HG03354 (cell line): ENCODE results near the gene LAX1.
"Not testable (repeated sequence)": the region's sequence is repeated elsewhere in the genome, so short reads cannot be mapped to it uniquely, and the experiment has no call there.

ENCODE experiments used
- ATAC-seq: cut with Tn5 transposase; IDR thresholded peaks from one replicate; pipeline ENCODE4 v1.9.1; 2021; ENCODE audit warnings: mild to moderate bottlenecking; ENCODE audit not compliant: unreplicated experiment, poor library complexity, severe bottlenecking

Gene LAX1

DNA sequence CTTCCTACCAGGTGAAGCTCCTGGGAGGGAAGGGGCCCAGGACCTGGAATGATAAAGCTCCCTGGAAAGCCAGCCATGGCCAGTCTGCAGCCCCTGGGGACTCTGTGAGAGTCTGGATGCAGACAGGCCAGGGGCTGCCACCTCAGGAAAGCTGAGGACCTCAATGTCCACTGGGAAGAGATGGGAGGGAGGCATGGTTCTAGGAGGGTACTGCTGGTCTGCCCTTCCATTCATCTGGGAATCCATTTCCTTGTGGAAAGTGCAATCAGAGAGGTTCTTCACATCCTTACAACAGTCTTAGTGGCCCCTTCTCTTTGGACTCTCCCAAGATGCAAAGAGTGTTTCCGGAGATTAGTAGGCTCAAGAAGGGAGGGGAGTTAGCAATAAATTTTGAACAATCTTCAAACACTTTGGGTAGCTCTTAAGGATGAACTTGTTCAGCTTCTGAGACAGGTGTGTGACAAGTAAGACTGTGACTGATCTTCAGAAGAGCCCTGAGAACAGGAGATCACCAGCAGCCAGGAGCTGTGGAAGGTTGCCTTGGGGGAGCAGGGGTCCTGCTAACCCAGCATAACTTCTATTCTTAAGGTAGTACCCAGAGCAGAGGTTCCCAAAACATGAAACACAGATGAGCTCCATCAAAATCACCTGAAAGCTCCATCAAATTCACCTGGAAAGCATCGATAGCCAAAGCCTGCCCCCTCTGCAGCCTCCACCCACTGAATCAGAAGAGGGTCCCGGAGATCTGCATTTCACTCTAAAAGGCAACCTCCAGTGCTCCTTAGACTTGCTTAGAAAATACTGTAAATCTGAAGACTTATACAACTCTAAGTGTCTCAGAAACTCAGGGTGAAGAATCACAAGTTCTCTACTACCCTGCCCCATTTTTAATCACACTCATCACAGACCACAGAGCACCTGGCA, 616 bp upstream of the LAX1 start:
- no peak for ATAC-seq

DNA sequence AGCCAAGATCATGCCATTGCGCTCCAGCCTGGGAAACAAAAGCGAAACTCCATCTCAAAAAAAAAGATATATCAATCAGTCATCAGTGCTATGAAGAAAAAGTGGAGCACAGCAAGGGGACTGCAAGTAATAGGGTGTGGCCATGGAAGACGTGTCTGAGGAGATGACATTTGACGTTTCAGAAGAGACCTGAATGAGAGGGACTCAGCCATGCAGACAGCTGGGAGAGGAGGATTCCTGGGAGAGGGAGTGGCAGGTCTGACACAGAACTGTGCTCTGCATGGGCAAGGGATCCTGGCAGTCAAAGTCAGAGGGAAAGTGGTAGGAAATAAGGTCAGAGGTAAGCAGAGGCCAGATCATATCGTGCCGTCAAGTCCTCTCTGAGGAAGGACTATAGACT, 3.3 kb downstream of the LAX1 start:
- ATAC-seq: no peak

DNA sequence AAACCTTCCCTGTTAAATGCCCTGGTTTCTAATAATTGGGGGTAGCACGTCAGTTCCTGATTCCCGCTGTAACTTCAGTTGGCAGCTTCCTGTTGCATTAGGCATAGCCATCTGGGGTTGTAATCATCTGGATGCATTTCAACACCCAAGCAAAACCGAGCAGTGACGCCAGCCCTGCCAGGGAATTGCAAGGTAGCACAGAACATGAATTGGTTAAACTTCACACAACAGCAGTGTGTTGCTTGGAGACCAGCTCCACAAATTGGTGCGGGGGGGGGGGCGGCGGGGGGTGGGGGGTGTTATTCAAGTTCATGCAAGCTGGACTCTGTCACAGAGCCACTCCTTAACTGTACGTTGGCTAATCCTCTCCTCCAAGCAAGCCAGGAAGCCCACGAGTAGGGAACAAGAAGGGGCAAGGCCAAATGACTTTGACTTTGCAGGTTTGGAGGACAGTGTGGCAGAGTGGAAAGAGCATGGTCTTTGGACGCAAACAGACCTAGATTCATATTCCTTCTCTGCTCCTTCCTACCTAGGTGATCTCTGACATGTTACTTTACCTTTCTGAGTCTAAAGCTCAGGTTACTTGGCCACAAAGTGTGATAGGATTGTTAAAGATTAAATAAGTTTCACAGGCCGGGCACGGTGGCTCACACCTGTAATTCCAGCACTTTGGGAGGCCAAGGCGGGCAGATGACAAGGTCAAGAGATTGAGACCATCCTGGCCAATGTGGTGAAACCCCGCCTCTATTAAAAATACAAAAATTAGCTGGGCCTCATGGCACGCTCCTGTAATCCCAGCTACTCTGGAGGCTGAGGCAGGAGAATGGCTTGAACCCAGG, 4.7 kb downstream of the LAX1 start:
- no peak for ATAC-seq

DNA sequence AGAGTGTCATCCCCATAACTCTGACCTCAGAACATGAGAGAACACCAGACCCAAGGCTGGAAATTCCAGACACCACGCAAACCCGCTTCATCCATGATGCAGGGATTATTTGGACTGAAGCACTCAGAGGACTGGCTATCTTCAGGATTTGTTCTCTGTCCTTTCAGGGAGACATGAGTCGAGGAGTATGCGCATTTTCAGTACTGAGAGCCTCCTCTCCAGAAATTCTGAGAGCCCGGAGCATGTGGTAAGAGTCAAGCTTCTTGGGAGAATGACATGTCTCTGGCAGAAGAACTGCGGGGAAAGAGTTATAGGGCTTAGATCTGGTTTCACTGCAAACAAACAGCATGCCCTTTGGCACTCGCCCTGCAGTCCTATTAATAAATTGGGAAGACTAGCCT, 6.9 kb downstream of the LAX1 start:
- no peak for ATAC-seq

DNA sequence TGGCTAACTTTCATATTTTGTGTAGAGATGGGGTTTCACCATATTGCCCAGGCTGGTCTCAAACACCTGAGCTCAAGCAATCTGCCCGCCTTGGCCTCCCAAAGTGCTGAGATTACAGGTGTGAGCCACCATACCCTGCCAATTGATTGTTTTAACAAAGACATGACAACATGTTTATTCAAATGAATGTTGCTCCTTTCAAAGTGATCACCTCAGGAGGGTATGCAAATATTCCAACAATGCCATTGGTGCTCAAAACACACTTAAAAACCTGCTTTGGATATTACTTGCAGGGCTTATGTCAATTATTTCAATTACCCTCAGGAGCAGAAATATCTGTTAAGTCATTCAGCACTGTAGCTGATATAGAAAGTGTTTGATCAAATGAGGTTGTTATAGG, 7.9 kb downstream of the LAX1 start:
- ATAC-seq: no peak

DNA sequence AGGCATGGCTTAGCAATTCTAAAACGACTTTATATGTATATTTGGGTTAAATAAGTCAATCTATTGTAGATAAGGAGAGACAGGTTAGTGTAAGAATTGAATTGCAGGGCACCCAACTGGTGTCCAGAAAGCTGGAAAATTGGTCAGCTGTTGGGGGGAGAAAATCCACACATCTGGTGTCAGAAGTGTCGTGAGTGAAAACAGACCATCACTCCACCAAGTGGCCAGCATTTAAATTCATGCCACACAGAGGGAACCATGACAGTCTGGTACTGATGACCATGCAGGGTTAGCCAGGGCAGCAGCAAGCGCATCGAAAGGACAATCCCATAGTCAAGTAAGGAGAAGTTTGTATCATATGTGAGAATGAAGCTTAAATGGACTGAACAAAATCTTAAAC, 11.7 kb downstream of the LAX1 start:
- no peak for ATAC-seq

DNA sequence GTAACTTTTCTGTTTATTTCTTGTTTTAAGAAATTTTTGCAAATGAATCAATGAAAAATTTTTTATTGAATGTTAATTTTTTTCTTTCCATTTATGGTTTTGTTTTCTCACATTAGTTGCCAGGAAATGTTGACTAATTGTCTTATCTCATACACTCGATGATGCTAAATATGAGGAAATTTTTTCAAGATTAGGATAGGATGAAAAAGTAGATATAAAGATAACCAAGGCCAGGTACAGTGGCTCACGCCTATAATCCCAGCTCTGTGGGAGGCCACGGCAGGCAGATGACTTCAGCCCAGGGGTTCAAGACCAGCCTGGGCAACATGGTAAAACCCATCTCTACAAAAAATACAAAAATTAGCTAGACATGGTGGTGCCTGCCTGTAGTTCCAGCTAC, 12.6 kb downstream of the LAX1 start:
- no peak for ATAC-seq

DNA sequence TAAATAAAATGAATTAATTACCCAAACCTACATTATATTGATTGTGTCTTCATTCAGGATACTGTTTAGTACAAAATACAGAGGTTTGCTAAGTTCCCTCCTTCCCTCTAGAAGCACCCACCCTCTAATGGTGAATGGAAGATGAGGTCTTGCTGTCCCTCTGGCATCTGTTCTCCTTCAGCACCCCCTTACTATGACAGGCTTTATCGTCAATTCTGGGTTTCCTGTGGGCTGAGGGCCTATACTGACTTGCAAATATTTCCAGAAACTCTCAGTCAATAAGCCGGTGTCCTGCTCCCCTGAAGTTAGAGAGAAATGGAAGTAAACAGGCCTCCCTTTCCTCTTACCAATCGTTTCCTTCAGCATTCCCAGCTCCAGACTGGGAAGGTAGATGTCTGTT, 13.2 kb downstream of the LAX1 start:
- ATAC-seq: no peak

DNA sequence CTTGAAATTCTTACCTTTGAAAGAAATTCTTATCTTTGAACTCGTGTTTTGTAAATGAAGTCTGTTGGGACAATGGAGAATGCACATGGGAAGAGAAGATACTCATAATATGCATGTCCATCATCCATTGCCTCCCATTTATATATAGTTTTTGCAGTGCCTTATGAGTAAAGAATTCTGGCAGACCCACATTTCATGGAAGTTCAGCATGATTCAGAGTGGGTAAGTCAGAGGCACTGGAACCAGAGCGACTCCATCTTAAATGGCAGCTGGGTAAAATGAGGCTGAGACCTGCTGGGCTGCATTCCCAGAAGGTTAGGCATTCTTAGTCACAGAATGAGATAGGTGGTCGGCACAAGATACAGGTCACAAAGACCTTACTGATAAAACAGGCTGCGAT, 13.8 kb downstream of the LAX1 start:
- ATAC-seq: no peak

DNA sequence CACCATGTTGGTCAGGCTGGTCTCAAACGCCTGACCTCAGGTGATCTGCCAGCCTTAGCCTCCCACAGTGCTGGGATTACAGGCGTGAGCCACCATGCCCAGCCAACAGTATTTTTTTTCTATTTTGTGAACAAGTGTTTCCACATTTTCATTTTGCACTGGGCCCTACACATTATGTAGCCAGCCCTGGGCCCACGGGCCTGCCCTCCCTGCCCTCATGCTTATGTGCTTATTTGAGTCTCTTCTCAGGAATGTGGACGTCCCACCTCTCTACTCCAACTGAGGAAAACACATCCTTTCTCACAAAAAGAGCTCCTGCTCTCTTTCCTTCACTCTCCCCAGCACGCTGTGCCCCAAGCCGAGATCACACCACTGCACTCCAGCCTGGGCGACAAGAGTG, 17.0 kb downstream of the LAX1 start:
- no peak for ATAC-seq

DNA sequence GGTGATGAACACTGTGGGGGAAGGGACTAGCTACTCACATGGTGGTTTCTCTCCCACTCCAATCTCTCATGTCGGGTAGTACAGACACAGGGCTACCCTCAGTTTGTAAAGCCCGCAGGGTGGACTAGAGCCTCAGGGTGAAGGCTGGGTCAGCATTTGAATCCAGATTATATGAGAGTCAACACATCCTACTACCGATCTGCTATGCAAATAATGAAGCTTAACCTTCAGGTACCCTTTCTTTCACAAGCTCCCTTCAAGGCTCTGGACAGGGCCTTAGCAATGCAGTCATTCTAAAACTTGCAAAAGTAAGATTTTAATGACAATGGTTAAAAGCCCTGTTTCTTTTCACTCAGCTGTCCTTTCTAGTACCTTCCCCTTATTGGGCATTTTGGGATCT, 25.0 kb downstream of the LAX1 start:
- ATAC-seq: no peak

DNA sequence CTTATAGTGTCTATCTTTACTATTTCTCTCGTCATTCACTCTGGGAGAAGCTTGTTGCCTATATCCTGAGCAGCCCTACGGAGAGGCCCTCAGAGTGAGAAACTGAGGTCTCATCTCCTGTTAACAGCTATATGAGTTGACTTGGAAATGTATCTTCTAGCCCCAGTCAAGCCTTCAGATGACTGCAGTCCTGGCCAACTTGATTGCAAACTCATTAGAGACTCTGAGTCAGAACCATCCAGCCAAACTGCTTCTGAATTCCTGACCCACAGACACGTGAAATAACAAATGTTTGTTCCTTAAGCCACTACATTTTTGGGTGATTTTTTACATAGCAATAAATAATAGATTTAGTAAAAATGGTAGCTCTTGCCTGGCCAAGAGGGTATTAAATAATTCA, 26.5 kb downstream of the LAX1 start:
- no peak for ATAC-seq

DNA sequence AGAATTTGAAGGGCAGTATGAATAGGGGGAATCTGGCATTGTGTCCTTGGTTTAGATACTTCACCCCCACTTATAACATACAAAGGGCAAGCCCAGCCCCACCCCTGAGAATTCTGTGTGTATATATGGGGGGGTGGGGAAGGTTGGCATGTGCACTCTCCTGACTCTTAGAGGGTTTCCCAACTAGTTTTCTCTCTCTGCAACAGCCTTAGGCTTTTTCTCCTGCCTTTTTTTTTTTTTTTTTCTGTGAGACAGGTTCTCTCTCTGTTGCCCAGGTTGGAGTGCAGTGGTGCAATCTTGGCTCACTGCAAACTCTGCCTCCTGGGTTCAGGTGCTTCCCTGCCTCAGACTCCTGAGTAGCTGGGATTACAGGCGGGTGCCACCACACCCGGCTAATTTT, 27.5 kb downstream of the LAX1 start:
- no peak for ATAC-seq

DNA sequence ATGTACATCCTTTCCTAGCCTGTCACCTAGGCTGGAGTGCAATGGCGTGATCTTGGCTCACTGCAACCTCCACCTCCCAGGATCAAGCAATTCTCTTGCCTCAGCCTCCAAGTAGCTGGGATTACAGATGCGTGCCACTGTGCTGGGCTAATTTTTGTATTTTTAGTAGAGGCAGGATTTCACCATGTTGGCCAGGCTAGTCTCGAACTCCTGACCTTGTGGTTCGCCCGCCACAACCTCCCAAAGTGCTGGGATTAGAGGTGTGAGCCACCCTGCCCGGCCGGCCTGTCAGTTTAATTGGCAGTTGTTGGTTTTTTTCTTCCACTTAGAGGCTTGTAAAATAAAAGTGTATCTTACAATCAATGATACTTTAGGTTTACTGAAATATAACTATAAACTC, 28.6 kb downstream of the LAX1 start:
- not testable (repeated sequence) for ATAC-seq

DNA sequence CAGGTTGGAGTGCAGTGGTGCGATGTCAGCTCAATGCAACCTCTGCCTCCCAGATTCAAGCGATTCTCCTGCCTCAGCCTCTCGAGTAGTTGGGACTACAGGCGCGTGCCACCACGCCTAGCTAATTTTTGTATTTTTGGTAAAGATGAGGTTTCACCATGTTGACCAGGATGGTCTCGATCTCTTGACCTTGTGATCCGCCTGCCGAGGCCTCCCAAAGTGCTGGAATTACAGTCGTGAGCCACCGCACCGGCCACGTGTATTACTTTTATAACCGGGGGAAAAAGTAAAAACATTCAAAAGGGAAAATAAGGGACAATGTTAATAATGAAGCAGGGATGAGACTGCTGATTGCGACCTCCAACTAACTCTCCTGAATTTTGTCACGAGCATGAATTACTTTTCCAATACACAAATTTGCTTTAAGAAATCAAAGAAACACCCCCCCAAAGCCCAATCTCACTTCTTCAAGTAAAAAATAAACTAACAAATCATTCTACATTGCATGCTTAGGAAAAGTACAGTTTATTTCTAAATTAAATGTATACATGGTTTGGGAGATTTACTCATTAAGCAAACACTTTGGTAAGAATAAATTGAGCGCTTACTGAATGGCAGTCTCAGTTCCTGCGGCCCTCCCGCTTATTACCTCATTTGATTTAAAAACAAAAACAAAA, 29.9 kb downstream of the LAX1 start:
- ATAC-seq: no peak

DNA sequence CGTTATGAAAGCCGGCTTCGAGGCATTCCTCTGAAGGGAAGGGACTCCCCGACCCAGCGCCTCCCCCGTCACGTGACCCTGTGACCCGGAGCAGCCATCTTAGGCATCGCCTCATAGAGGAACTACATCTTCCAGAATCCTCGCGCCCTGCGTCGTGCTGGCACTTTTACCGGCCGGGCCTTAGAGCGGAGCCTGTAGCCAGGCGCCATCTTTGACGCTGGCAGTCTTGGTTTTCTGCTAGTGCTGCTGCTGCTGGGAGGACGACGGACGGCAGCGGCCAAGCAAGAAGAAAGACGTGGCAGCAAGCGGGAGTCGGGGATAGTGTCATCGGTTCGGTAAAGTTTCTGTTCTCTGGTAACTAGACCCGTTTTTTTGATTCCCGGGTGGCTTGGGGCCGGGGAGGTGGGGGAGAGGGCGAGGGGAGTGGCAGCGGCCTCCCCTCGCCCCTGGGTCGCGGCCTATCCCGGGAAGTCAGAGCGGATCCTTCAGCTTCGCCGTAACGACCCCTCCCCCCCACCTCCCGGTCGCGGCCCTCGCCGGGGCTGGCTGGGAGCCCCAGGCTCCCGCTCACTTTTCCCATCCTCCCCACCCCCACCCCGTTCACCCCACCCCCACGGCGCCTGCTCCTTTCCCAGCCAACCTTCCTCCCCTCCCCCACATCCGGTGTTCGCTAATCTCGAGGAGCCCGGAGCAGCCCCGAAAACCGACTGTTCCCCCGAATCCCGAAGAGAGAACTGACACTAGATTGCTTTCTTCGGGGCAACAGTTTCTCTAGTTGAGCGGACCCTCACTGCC, 30.7 kb downstream of the LAX1 start, which contains the start of the genes ZBED6 and ZC3H11A:
Gene ZBED6 (plus strand): TSS at position 183 of the 795 bp plus-strand sequence. CDS start 1,900 bp downstream, outside the sequence.
Gene ZC3H11A (plus strand): TSS at position 183 of the 795 bp plus-strand sequence. CDS start 21,448 bp downstream, outside the sequence.
- peak; percentile 98 for ATAC-seq

DNA sequence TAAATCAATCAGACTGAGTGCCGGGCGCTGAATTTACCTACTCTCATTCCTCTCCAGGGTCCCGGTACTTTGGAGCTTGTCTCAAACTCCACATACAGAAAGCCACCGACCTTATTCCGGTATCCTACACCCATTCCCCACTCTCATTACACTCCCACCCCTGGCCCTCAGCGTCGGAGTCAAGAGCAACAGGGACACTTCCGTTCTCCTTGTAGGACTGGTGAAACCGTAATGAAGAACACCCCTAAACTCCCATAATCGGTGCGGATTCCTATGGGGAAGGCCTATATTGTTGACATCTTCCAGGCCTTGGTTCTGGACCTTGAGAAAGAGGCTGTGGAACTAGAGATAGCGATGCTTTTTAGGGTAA, 31.2 kb downstream of the LAX1 start:
- peak; percentile 22 for ATAC-seq

DNA sequence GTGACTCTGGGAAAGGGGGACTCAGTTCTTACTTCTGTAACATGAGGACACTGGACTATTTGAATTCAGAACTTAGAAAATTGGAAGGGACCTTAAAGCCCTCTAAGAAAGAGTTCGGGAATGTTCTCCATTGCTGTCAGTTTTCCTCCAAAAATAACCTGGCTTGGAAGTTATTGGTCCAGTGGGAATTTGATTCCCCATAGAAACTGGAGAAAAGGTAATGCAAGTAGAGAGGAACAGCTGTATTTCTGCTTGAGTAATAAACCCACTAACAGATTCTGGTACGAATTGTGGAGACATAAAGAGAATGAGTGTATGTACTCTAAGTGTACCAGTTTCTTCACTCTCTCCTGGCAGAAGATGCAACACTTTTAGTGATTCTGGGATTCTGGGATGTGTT, 32.2 kb downstream of the LAX1 start:
- no peak for ATAC-seq

DNA sequence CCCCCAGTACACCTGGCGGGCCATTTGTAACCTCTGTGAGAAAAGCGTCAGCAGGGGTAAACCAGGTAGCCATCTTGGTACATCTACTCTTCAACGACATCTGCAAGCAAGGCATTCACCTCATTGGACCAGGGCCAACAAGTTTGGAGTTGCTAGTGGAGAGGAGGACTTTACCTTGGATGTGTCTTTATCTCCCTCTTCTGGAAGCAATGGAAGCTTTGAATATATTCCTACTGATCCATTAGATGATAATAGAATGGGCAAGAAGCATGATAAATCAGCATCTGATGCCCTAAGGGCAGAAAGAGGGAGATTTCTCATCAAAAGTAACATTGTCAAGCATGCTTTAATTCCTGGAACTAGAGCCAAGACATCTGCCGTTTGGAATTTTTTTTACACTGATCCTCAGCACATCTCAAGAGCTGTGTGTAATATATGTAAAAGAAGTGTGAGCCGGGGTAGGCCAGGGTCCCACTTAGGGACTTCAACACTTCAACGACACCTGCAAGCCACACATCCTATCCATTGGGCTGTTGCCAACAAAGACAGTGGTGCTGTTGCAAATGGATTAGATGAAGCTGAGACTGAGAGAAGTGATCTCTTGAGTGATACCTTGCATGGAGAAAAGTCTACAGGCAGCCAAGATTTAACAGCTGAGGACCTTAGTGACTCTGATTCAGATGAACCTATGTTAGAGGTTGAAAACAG, 33.1 kb downstream of the LAX1 start:
- no peak for ATAC-seq
